Measurements from ENCODE around the gene MAST2.

MAST2 gene

DNA sequence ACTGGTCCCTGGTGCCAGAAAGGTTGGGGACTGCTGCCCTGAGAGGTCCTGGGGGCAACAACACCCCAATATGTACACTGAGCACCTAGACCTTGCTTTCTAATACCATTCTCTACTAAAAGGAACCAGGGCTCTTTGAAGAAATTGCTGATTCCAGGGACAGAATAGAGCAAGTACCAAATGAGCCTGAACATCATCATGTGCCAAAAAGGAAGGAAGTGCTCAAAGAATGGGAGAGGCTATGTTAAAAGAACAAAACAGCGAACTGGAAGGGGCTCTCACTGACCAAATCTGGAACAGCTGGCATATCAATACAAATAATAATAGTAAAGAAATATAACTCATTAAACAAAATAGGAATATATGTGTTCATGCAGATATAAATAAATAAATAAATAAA lies 278.2 kb downstream of the MAST2 start:
- TF ChIP-seq CTCF (IDR thresholded peaks at IDR 0.05; ENCODE audit: control extremely low read depth, extremely low read depth, low read depth, missing control alignments), result no peak
- ChIA-PET CTCF (interaction anchor here (1.0 kb wide), 1 partner anchor 11 kb away, joined by 5 read pairs; no protein-coding TSS in a partner anchor), POLR2A (no interaction called here)
- no peak for DNase-seq (ENCODE audit: extremely low spot score)

- CTCF ChIA-PET, result interaction anchor here (1.9 to 2.7 kb wide), 2 partner anchors 19 to 21 kb away, joined by 7 to 8 read pairs; no protein-coding TSS in a partner anchor
- POLR2A ChIA-PET, result no interaction called here
Measured at GRCh38 chr1:46083579-46083978, 280.2 kb downstream of the MAST2 start.

GRCh38 chr1:46084553-46085451 lies 281.4 kb downstream of the MAST2 start:
- ChIA-PET POLR2A (no interaction called here), CTCF (interaction anchor here (0.7 to 2.7 kb wide), 17 partner anchors 9 to 140 kb away, joined by 3 to 8 read pairs (median 4); no protein-coding TSS in a partner anchor)
- DNase-seq (ENCODE audit: extremely low spot score), result no peak
- TF ChIP-seq CTCF (IDR thresholded peaks at IDR 0.05; ENCODE audit: control extremely low read depth, extremely low read depth, low read depth, missing control alignments), result no peak

More at GRCh38 chr1:46083579-46083978, 280.2 kb downstream of the MAST2 start:
- DNase-seq (ENCODE audit: extremely low spot score), result no peak
- TF ChIP-seq CTCF (IDR thresholded peaks at IDR 0.05; ENCODE audit: control extremely low read depth, extremely low read depth, low read depth, missing control alignments), result no peak
